Measurements from ENCODE around the gene LAMB3. TPM values are rescaled to one million over a fixed set of nuclear protein-coding genes. Genes with fewer than 3 reads are reported as not detected.

LAMB3 gene
- total and polyA plus RNA-seq, 4 experiments from 2014 or later, result 0.18 to 0.69 (median 0.38) TPM; not detected in 1

GRCh38 chr1:209577346-209577745, 74.9 kb downstream of the LAMB3 start:
- H3K36me3 Mint-ChIP-seq, result no peaks in the 10 kb centered on the region
- CTCF ChIA-PET (ENCODE audit: partially characterized antibody), result interaction anchor here (1.0 to 9.4 kb wide), 16 partner anchors 8 to 260 kb away, joined by 3 to 124 read pairs (median 6); no protein-coding TSS in a partner anchor
- H3K27ac Mint-ChIP-seq, result no peak overlapping the region
- no peaks in the 10 kb centered on the region for H3K9me3 ChIP-seq (ENCODE audit: control insufficient read depth in 1 of 2, low read length in 2 of 2)
- no peak overlapping the region for H3K4me3 ChIP-seq (ENCODE audit: low read length in 2 of 2)
- no peaks in the 10 kb centered on the region for H3K36me3 ChIP-seq (ENCODE audit: insufficient read depth, low read length)
- no peaks in the 10 kb centered on the region for H3K9me3 Mint-ChIP-seq
- peaks cover 0 to 2% (median under 1%) of the 10 kb centered on the region in 4 donors for H3K4me1 Mint-ChIP-seq
- no peak overlapping the region for H3K27ac ChIP-seq (ENCODE audit: low read depth, low read length)
- H3K27me3 ChIP-seq (ENCODE audit: insufficient read depth, low read length), result peaks cover 5% of the 10 kb centered on the region
- H3K4me3 Mint-ChIP-seq, result no peak overlapping the region
- no peak for DNase-seq
- H3K27me3 Mint-ChIP-seq, result peaks cover 2 to 6% of the 10 kb centered on the region in 2 donors
- no peaks in the 10 kb centered on the region for H3K4me1 ChIP-seq (ENCODE audit: insufficient read depth, low read length)
- intact Hi-C loops (cut with micrococcal nuclease), result no loop called here
- POLR2A ChIA-PET (ENCODE audit: partially characterized antibody), result interaction anchor here (1.0 kb wide), 1 partner anchor 115 kb away, joined by 3 read pairs; no protein-coding TSS in a partner anchor

GRCh38 chr1:209576392-209577197, 75.6 kb downstream of the LAMB3 start:
- Mint-ChIP-seq H3K27ac (peak overlapping the region in 3 of 7 donors; percentile 24 to 61 (median 53)), H3K36me3 (no peaks in the 10 kb centered on the region), H3K27me3 (peaks cover 2 to 8% of the 10 kb centered on the region in 2 donors), H3K9me3 (no peaks in the 10 kb centered on the region), H3K4me3 (no peak overlapping the region), H3K4me1 (peaks cover 0 to 2% (median under 1%) of the 10 kb centered on the region in 4 donors)
- CTCF ChIA-PET (ENCODE audit: partially characterized antibody), result interaction anchor here (1.0 to 9.4 kb wide), 19 partner anchors 9 to 261 kb away, joined by 3 to 124 read pairs (median 4); partner anchors contain the start of gene TRAF3IP3
- Histone ChIP-seq H3K9me3 (ENCODE audit: control insufficient read depth in 1 of 2, low read length in 2 of 2) (no peaks in the 10 kb centered on the region), H3K4me3 (ENCODE audit: low read length in 2 of 2) (no peak overlapping the region), H3K27me3 (ENCODE audit: insufficient read depth, low read length) (peaks cover 5% of the 10 kb centered on the region), H3K27ac (ENCODE audit: low read depth, low read length) (no peak overlapping the region), H3K4me1 (ENCODE audit: insufficient read depth, low read length) (no peaks in the 10 kb centered on the region), H3K36me3 (ENCODE audit: insufficient read depth, low read length) (no peaks in the 10 kb centered on the region)
- intact Hi-C loops (cut with micrococcal nuclease), result loop anchor here (1.0 kb wide), 2 partner anchors 117 to 171 kb away; no protein-coding TSS in a partner anchor
- POLR2A ChIA-PET (ENCODE audit: partially characterized antibody), result interaction anchor here (1.0 kb wide), 1 partner anchor 116 kb away, joined by 3 read pairs; no protein-coding TSS in a partner anchor
- DNase-seq, result peak in 4 of 5 donors; percentile 47 to 60 (median 50)

GRCh38 chr1:209570743-209571142, 81.5 kb downstream of the LAMB3 start:
- DNase-seq, result no peak
- POLR2A ChIA-PET (ENCODE audit: partially characterized antibody), result no interaction called here
- H3K36me3 Mint-ChIP-seq, result no peaks in the 10 kb centered on the region
- Histone ChIP-seq H3K9me3 (ENCODE audit: control insufficient read depth in 1 of 2, low read length in 2 of 2) (no peaks in the 10 kb centered on the region), H3K27me3 (ENCODE audit: insufficient read depth, low read length) (peaks cover 12% of the 10 kb centered on the region), H3K36me3 (ENCODE audit: insufficient read depth, low read length) (no peaks in the 10 kb centered on the region), H3K4me1 (ENCODE audit: insufficient read depth, low read length) (peaks cover 6% of the 10 kb centered on the region), H3K4me3 (ENCODE audit: low read length in 2 of 2) (no peak overlapping the region), H3K27ac (ENCODE audit: low read depth, low read length) (no peak overlapping the region)
- CTCF ChIA-PET (ENCODE audit: partially characterized antibody), result interaction anchor here (1.0 to 3.2 kb wide), 7 partner anchors 8 to 178 kb away, joined by 3 to 38 read pairs (median 5); no protein-coding TSS in a partner anchor
- peaks cover 6 to 7% (median 6%) of the 10 kb centered on the region in 4 donors for H3K4me1 Mint-ChIP-seq
- H3K9me3 Mint-ChIP-seq, result no peaks in the 10 kb centered on the region
- intact Hi-C loops (cut with micrococcal nuclease), result no loop called here
- H3K4me3 Mint-ChIP-seq, result no peak overlapping the region
- H3K27me3 Mint-ChIP-seq, result peaks cover 16 to 29% of the 10 kb centered on the region in 2 donors
- no peak overlapping the region for H3K27ac Mint-ChIP-seq

- Histone ChIP-seq H3K36me3 (ENCODE audit: insufficient read depth, low read length) (no peaks in the 10 kb centered on the region), H3K4me3 (ENCODE audit: low read length in 2 of 2) (no peak overlapping the region), H3K27ac (ENCODE audit: low read depth, low read length) (no peak overlapping the region), H3K4me1 (ENCODE audit: insufficient read depth, low read length) (peaks cover 6% of the 10 kb centered on the region), H3K27me3 (ENCODE audit: insufficient read depth, low read length) (peaks cover 15% of the 10 kb centered on the region), H3K9me3 (ENCODE audit: control insufficient read depth in 1 of 2, low read length in 2 of 2) (no peaks in the 10 kb centered on the region)
- ChIA-PET POLR2A (ENCODE audit: partially characterized antibody) (interaction anchor here (0.9 to 1.0 kb wide), 2 partner anchors 123 to 178 kb away, joined by 3 read pairs; no protein-coding TSS in a partner anchor), CTCF (ENCODE audit: partially characterized antibody) (interaction anchor here (0.6 to 3.2 kb wide), 29 partner anchors 9 to 277 kb away, joined by 3 to 38 read pairs (median 3); partner anchors contain the start of genes CAMK1G, G0S2 and UTP25)
- H3K9me3 Mint-ChIP-seq, result no peaks in the 10 kb centered on the region
- peak overlapping the region in 5 of 7 donors; percentile 3 to 75 (median 39) for H3K27ac Mint-ChIP-seq
- peak overlapping the region in 7 of 8 donors; percentile 34 to 75 (median 57) for H3K4me3 Mint-ChIP-seq
- intact Hi-C loops (cut with micrococcal nuclease), result loop anchor here (1.0 to 5.0 kb wide), 5 partner anchors 58 to 743 kb away; partner anchors contain the start of gene UTP25
- H3K27me3 Mint-ChIP-seq, result peaks cover 16 to 31% of the 10 kb centered on the region in 2 donors
- DNase-seq, result peak; percentile 61 to 75 (median 61)
- H3K4me1 Mint-ChIP-seq, result peaks cover 6 to 7% (median 6%) of the 10 kb centered on the region in 4 donors
- H3K36me3 Mint-ChIP-seq, result no peaks in the 10 kb centered on the region
Observed at GRCh38 chr1:209569455-209570207, 82.6 kb downstream of the LAMB3 start.

GRCh38 chr1:209567698-209568175, 84.5 kb downstream of the LAMB3 start:
- Histone ChIP-seq H3K4me3 (ENCODE audit: low read length in 2 of 2) (no peak overlapping the region), H3K27me3 (ENCODE audit: insufficient read depth, low read length) (peaks cover 9% of the 10 kb centered on the region), H3K4me1 (ENCODE audit: insufficient read depth, low read length) (peaks cover 6% of the 10 kb centered on the region), H3K36me3 (ENCODE audit: insufficient read depth, low read length) (no peaks in the 10 kb centered on the region), H3K9me3 (ENCODE audit: control insufficient read depth in 1 of 2, low read length in 2 of 2) (no peaks in the 10 kb centered on the region), H3K27ac (ENCODE audit: low read depth, low read length) (no peak overlapping the region)
- Mint-ChIP-seq H3K36me3 (no peaks in the 10 kb centered on the region), H3K4me1 (peaks cover 6 to 7% (median 6%) of the 10 kb centered on the region in 4 donors), H3K4me3 (no peak overlapping the region), H3K27ac (no peak overlapping the region), H3K9me3 (no peaks in the 10 kb centered on the region), H3K27me3 (peaks cover 17 to 36% of the 10 kb centered on the region in 2 donors)
- CTCF ChIA-PET (ENCODE audit: partially characterized antibody), result interaction anchor here (1.0 to 4.8 kb wide), 16 partner anchors 11 to 918 kb away, joined by 3 to 65 read pairs (median 7); partner anchors contain the start of gene CAMK1G
- intact Hi-C loops (cut with micrococcal nuclease), result loop anchor here (5.0 kb wide), 2 partner anchors 260 to 745 kb away; partner anchors contain the start of gene UTP25
- POLR2A ChIA-PET (ENCODE audit: partially characterized antibody), result no interaction called here
- no peak for DNase-seq

GRCh38 chr1:209565759-209566678, 86.2 kb downstream of the LAMB3 start:
- DNase-seq, result peak; percentile 64 to 78 (median 67)
- intact Hi-C loops (cut with micrococcal nuclease), result loop anchor here (5.0 kb wide), 2 partner anchors 261 to 746 kb away; partner anchors contain the start of gene UTP25
- H3K4me1 Mint-ChIP-seq, result peaks cover 6 to 7% (median 6%) of the 10 kb centered on the region in 4 donors
- H3K27ac Mint-ChIP-seq, result peak overlapping the region in 1 of 7 donors; percentile 45
- H3K36me3 Mint-ChIP-seq, result no peaks in the 10 kb centered on the region
- CTCF ChIA-PET (ENCODE audit: partially characterized antibody), result interaction anchor here (0.6 to 4.8 kb wide), 30 partner anchors 8 to 916 kb away, joined by 3 to 65 read pairs (median 4); partner anchors contain the start of genes CAMK1G and HSD11B1
- Histone ChIP-seq H3K4me3 (ENCODE audit: low read length in 2 of 2) (no peak overlapping the region), H3K27ac (ENCODE audit: low read depth, low read length) (no peak overlapping the region), H3K27me3 (ENCODE audit: insufficient read depth, low read length) (peaks cover 9% of the 10 kb centered on the region), H3K4me1 (ENCODE audit: insufficient read depth, low read length) (peaks cover 6% of the 10 kb centered on the region), H3K9me3 (ENCODE audit: control insufficient read depth in 1 of 2, low read length in 2 of 2) (no peaks in the 10 kb centered on the region), H3K36me3 (ENCODE audit: insufficient read depth, low read length) (no peaks in the 10 kb centered on the region)
- H3K4me3 Mint-ChIP-seq, result no peak overlapping the region
- peaks cover 17 to 40% of the 10 kb centered on the region in 2 donors for H3K27me3 Mint-ChIP-seq
- H3K9me3 Mint-ChIP-seq, result no peaks in the 10 kb centered on the region
- POLR2A ChIA-PET (ENCODE audit: partially characterized antibody), result interaction anchor here (1.3 kb wide), 1 partner anchor 203 kb away, joined by 4 read pairs; no protein-coding TSS in a partner anchor

All from CD4-positive, alpha-beta memory T cell (primary cell).